Neural cell (in vitro differentiated cells): ENCODE data around the gene ANO3.

Experiments
- CTCF ChIP-seq: fragments of 450-650 bp; IDR thresholded peaks from 2 replicates; pipeline ENCODE4 v1.5.1; 2014; ENCODE audit warnings: antibody characterized with exemption, mild to moderate bottlenecking, moderate library complexity; ENCODE audit not compliant: poor library complexity, severe bottlenecking
- EP300 ChIP-seq: fragments of 450-650 bp; conservative IDR thresholded peaks from 2 replicates; pipeline ENCODE4 v1.6.1; 2014; ENCODE audit warnings: antibody characterized with exemption, mild to moderate bottlenecking, moderate library complexity; ENCODE audit not compliant: poor library complexity, severe bottlenecking
- EZH2 ChIP-seq: fragments of 200-600, 300-800 bp; shearing (Covaris generic), sonication (generic); IDR thresholded peaks from 2 replicates; pipeline ENCODE4 v1.6.1; 2014; ENCODE audit warnings: antibody characterized with exemption, low read length, borderline replicate concordance, mild to moderate bottlenecking; ENCODE audit not compliant: insufficient read depth, poor library complexity, severe bottlenecking
- MXI1 ChIP-seq: fragments of 450-650 bp; conservative IDR thresholded peaks from 2 replicates; pipeline ENCODE4 v1.6.1; 2014; ENCODE audit warnings: antibody characterized with exemption, mild to moderate bottlenecking; ENCODE audit not compliant: poor library complexity, severe bottlenecking
- RAD21 ChIP-seq: fragments of 450-650 bp; conservative IDR thresholded peaks from 2 replicates; pipeline ENCODE4 v1.6.1; 2014; ENCODE audit warnings: antibody characterized with exemption, mild to moderate bottlenecking, moderate library complexity
- SMC3 ChIP-seq: fragments of 450-650 bp; conservative IDR thresholded peaks from 2 replicates; pipeline ENCODE4 v1.6.1; 2014; ENCODE audit warnings: antibody characterized with exemption, mild to moderate bottlenecking, moderate library complexity; ENCODE audit not compliant: poor library complexity

- no peak for TF ChIP-seq MXI1
- no peak for TF ChIP-seq EZH2
- TF ChIP-seq CTCF, result no peak
- no peak for TF ChIP-seq RAD21
- no peak for TF ChIP-seq SMC3
- TF ChIP-seq EP300, result no peak
Observed at GRCh38 chr11:26519469-26519868, 187.5 kb downstream of the ANO3 start.
